ENCODE measurements around the gene PDE3A.
"Not testable (repeated sequence)": the region's sequence is repeated elsewhere in the genome, so short reads cannot be mapped to it uniquely, and the experiment has no call there.

The PDE3A gene

DNA sequence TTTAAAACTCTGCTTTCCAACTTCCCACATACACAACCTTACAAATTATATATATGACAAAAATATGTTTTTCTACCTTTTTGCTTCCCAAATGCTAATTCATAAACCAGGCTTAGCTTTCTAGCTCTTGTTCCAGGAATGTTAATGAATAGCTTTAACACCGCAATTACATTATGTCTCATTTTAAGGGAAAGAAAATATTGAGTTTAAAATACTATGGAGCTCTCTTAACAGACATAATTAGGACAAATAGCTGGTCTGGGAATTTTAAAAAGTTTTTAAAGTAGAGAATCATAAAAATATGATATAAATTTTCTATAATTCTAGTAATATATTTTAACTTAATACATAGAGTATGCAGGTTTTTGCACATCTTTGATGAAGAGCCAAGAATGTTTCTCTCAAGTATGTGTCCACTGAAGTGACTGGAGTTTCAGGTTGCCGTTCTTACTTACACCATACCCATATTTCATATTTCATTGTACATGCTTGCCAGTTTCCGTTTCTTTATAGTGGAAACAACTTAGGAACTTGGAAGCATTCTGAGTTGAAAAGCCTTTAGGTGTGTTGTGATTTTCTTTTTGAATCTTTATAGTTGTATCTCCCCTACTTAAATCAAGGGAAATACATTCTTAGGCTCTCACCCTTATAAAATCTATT, 236.2 kb downstream of the PDE3A start:
- DNase-seq (ENCODE audit: low spot score), result no peak

DNA sequence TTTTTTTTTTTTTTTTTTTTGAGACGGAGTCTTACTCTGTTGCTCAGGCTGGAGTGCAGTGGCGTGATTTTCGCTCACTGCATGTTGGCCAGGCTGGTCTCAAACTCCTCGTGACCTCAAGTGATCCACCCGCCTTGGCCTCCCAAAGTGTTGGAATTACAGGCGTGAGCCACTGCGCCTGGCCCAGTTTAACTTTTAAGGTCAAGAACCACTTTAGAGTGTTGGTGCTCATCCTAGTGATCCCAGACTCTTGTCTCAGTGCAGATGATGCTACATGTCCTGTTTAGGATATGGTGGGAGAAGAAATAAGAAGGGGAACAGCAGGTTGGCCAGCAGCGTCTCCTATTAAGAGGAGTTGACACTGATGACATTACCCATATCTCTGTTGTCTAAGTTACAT, 246.7 kb downstream of the PDE3A start:
- not testable (repeated sequence) for DNase-seq (ENCODE audit: low spot score)

DNA sequence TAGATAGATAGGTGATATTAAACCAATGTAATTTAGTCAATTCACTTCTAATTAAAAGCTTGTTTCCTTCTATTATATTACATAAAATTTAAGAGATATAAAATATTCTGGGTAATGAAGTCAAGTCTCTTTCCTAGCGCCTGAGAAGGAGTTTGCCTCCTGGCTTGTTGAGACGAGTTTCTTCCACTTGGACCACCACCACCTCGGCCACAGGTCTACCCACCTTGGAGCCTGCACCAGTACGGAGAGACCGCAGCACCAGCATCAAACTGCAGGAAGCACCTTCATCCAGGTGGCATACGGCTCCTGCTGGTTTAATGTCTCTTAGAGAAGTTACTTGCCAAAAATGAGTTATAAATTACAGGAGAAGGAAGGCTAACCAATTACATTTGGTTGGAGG, 247.8 kb downstream of the PDE3A start:
- DNase-seq (ENCODE audit: low spot score), result no peak

DNA sequence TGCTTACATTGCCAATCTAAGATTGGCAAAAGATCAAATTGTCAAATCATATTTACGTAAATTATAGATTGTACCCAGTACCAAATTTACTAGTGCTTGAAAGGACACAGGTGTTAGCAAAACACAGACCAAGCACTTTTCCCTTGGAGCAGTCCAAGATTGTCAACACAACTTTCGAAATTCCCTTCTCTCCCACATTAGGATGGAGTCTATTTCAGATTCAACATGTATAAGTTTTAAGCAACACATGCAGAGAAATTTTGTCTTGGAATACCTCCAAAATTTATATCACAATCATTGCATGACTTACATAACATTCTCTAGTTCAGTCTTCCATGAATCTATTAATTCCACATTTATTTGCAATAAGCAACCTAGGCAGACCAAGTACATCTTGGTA, 251.9 kb downstream of the PDE3A start:
- DNase-seq (ENCODE audit: low spot score), result no peak

DNA sequence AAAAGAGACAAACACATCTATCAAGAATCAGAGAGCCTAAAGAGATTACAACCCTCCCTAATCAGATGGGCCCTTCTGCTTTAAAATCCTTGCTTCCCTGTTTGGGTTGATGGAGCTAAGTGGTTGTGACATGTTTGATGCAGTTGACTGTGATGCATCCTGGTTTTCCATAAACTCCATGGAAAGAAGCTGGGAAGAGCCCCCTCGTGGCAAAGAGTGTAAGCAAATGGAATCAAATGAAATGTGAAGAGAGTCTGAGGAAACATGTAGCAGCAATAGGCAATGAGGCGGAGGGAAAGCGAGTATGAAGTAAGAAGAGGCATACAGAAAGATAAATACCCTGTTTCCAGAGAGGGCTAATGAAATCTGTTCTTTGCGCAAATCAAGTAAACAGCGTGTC, 256.4 kb downstream of the PDE3A start:
- DNase-seq (ENCODE audit: low spot score), result no peak

DNA sequence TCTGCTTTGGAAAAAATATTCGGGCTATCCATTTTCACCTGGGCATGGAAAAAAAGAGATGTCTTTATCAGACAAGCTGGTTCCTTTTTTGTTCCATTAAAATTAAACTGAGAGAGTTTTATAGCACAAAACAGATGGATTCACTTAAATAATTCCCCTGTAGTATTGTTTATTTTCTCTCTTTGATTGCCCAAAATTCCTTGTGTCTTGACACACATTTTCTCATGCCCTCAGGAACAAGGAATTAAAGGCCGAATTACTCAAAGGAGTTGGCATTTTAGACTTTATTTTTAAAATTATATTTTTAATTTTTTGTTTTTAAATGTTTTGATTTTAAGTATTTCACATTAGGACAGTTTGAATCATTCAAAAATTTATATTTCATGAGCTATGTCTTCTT, 257.2 kb downstream of the PDE3A start:
- no peak for DNase-seq (ENCODE audit: low spot score)

DNA sequence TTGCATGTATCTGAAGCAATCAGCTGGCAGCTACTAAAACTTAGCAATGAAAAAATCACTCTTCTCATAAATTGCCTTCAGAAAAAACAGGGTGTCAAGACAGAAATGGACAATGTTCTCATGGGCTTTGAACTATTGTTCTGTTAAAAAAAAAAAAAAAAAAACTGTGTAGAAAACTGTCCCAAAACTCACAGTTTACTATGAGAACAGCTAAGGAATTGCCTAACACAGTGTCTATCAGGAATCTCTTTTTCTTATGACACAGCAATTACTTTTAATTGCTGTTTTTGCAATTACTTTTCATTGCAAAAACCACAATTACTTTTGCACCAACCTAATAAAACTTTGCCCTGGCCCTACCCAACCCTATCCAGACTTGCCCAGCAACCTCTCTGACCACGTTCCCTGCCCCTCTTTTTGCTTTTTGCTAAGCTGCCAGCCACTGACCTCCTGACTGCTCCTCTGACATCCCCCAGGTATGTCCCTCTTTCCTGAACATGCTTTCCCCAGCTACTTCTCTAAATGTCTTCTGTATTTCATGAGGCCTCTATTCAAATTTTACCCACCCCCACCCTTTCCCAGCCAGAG, 258.8 kb downstream of the PDE3A start:
- no peak for DNase-seq (ENCODE audit: low spot score)

DNA sequence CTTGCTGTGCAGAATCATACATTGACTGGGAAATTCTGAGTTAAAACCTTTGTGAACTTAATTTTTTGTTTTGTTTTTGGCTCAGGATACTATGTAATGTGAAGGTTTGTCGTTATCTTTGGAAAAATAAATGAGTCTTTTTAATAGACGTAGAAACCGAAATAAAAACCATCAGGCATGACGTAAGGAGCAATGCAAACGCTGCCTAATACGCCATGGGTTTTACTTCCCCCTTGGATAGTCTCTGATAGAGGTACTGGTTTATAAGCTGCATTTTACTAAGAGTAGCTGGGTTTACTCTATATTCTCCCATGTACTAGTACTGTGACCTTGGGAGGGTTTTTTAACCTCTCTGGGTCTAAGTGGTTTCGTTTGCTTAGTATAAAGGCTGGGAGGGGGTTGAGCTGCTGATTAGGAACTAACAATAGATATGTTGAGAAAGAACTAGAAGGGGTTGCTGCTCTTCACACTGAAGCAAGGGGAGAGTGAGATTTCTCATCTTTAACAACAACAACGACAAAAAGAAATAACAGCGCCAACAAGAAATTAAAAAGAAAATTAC, 260.0 kb downstream of the PDE3A start:
- DNase-seq (ENCODE audit: low spot score), result no peak

DNA sequence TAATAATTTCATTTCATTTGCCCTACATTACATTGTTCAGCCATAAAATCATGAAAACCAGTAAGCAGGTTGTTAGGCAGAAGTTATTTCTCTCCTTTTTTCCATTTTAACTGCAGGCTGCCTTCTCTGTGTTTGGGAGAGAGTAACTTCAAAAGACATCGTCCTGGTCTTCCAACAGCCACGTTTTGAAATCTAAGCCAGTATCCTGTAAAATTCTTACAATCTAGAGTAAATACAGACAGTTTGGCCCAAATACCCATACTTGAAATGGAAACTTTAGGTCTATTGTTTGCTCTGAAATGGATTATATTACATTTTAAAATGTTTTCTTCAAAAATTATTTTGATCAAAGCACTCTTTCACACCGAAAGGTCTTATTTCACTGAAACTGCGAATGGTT, 260.7 kb downstream of the PDE3A start:
- DNase-seq (ENCODE audit: low spot score), result no peak

DNA sequence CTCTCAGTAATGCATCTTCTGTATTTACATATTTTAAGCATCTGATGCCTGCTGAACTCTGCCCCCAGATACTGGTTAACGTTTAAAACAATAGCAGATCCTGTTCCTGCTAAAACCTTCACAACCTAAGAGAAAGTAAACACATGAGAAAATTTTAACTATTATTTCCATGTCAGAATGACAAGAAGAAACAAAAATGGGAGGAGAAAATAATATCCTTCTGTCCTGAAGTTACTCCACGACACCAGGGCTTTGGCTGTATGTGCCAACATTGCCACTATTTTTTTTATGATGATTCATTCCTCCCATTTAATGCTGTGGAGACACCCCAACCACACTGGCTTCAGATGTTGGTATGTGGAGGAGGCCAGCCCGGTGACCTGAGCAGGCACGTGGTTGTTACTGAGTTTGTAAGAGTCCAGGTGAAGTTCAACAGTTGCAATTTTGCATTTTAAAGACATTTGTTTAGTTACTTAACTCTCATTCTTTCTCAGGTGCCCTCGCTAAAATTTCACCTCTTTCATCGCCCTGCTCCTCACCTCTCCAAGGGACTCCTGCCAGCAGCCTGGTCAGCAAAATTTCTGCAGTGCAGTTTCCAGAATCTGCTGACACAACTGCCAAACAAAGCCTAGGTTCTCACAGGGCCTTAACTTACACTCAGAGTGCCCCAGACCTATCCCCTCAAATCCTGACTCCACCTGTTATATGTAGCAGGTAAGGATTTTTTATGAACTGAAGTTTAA, 261.2 kb downstream of the PDE3A start:
- no peak for DNase-seq (ENCODE audit: low spot score)

DNA sequence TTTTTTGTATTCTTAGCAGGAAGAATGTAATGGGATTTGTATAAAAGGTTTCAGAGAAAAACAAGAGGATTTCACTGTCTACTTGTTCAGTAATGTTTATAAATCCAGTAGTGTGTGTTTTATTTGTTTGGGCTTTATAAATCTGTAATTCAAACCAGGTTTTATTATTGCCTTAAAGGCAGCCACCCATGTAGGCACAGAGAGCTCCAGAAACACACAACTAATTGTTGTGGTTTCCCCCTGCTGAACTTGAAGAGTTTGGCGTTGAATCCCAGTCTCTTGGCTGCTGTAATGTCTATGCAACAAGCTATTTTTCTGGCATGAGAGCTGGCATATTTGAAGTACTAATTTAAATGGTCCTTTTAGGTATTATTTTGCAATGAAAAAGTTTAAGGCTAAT, 263.4 kb downstream of the PDE3A start:
- no peak for DNase-seq (ENCODE audit: low spot score)

DNA sequence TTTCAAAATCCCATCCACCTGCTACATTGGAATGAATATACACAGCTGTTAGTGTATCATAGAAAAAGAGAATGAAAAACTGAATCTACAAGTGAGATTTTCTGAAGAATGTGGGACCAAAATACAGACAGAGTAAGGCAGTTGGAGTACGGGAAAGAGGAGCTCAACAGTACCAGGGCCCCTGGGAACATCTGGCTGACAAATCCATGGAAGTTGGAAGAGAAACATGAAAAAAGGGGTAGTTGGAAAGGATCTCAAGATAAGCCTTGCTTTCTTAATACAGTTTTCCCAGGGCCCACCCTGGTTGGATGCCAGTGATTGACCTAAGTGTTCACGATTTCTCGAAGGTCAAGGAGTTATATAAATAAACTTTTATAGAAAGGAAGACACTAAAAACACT, 272.8 kb downstream of the PDE3A start:
- no peak for DNase-seq (ENCODE audit: low spot score)

DNA sequence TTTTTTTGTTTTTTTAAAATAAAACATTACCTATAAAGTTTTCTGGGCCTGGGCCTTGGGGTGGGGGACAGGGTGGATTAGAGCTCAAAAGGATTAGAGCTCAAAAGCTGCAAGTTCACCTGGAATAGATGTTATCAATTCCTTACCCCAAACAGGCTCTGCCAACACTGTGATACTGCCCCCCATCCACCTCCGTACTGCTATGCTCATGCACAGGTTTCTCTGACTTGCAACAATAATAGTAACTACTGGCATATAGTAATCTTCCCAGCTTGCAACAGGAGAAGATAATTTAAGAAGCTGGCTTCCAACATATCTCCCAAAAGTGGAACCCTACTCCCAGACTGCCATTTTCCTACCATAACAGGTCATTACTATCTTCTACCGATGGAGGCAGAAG, 275.5 kb downstream of the PDE3A start:
- DNase-seq (ENCODE audit: low spot score), result no peak

DNA sequence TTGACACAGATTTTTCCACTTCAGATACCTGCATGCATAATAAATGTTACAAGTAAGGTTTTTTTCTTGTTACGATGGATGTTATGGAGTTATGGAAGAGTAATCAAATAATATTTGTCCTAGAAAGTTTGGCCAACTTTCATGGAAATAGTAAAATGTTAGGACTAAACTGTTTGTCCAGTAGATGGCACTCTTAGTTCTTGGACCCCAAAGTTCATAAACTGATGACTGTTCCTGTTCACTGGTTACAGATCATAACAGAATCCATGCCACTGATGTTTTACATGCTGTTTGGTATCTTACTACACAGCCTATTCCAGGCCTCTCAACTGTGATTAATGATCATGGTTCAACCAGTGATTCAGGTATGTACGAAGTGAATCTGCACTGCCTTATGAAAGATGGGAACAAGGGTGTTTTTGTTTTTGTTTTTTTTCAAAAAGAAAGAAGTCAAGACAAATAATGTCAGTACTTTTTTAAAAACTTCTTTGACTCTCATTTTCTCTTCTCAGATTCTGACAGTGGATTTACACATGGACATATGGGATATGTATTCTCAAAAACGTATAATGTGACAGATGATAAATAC, 278.0 kb downstream of the PDE3A start:
- DNase-seq (ENCODE audit: low spot score), result no peak

DNA sequence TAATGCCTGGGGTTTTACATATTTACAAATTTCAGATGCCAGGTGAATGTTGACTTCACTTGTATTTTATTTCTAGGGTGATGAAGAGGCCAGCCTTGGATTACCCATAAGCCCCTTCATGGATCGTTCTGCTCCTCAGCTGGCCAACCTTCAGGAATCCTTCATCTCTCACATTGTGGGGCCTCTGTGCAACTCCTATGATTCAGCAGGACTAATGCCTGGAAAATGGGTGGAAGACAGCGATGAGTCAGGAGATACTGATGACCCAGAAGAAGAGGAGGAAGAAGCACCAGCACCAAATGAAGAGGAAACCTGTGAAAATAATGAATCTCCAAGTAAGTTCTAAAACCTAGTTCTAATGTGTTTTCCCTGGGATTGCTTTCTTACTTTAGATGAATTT, 285.5 kb downstream of the PDE3A start:
- DNase-seq (ENCODE audit: low spot score), result no peak

DNA sequence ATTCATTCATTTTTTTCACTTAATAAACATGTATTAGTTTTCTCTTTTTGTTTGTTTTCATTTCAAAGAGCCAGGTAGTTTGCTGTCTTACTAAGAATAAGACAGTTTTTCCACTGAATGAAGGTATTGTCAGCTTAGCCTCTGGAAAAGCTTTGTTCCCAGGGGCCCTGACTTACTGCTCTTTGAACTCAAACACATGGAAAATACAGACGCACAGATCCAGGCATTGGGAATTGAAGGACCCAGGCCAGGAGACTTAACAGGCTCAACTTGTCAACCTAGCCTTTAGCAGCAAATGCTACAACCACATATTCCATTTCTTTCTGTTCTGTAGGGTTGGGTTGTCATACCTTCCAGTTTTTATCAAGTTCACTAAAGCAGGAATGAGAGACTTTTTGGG, 288.3 kb downstream of the PDE3A start:
- no peak for DNase-seq (ENCODE audit: low spot score)

DNA sequence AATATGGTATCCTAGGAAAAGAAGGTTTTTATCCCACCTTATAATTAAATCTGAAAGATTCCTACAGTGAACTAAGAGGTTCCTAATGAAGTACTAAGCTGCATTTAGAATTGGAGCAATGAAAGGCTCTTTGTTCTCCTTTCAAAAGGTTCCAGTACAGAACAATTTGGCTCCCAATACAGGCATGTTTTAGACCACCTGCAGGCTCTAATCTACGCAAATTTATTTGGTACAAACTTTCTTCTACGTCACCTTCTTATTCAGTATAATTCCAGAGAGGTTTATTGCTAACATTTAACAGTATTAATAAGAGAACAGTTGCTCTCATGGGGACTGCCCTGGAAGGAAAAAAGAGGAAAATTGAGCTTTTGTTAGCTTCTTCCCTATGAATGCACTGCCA, 289.2 kb downstream of the PDE3A start:
- DNase-seq (ENCODE audit: low spot score), result no peak

DNA sequence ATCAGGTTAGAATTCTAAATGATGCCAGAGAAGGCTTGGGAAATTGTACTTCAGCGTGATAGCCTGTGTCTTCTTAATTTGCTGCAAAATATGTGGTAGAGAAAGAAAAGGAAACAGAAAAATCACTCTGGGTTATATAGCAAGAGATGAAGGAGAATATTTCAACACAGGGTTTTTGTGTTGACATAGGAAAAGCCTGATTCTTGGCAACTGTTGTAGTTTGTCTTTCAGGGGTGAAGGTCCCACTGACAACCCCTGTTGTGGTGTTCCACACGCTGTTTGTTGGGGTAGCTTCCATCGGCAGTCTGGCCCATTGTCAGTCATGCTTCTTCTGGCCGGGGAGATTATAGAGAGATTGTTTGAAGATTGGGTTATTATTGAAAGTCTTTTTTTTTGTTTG, 313.0 kb downstream of the PDE3A start:
- DNase-seq (ENCODE audit: low spot score), result no peak

DNA sequence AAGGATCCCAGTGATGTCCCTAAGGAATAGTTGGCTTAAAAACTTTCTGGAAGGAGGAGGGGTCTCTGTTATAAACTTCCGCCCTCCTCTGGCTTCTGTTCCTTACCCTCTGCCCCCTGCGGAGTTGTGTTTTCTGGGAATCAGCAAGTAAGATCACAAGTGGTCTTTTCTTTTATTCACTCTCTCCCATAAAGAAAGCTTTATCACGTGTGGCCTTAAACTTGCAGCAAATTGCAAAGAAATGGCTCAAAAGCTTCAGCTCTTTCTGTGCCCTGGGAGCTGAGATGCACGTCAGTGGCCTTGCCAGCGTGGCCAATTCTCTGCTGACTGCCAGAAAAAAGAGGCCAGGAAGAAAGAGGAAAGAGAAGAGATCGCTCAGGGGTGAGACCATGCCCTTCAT, 326.9 kb downstream of the PDE3A start, which contains the start of gene SLCO1C1:
SLCO1C1 (plus strand) TSS at position 101 of the 400 bp plus-strand sequence. CDS start 4,245 bp downstream, outside the sequence.
- DNase-seq (ENCODE audit: low spot score), result no peak

DNA sequence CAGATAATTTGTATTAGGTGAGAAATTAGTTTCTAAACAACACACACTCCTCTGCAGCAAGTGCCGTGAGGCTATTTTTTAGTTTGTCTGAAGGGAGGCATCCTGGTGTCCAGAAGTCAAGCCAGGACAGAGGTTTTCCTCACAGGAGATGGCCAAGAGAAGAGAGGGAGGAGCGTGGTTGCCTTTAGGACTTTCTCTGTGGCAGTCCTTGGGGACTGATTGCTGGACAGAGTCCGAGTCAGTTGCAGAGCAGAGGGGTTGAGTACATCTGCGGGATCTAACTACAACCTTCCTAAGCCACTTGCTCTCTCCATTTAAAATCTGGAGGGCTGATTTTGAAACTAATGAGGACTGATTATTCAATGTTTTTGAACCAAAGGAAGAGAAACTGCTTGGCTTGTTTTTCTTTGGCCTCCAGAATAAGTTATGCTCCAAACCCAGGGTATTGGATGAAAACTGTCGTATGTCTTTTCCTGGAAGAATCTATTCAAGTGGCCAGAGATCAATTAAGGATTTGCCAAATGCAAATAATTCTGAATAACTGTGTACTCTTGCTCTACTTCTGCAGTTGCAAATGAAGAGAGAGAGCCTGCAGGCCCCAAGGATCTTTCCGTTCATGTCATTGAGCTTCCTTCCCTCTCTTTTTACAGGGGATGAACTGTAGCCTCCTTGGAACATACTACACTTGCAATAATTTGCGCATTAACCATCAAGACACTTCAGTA, 328.0 kb downstream of the PDE3A start:
- DNase-seq (ENCODE audit: low spot score), result no peak

DNA sequence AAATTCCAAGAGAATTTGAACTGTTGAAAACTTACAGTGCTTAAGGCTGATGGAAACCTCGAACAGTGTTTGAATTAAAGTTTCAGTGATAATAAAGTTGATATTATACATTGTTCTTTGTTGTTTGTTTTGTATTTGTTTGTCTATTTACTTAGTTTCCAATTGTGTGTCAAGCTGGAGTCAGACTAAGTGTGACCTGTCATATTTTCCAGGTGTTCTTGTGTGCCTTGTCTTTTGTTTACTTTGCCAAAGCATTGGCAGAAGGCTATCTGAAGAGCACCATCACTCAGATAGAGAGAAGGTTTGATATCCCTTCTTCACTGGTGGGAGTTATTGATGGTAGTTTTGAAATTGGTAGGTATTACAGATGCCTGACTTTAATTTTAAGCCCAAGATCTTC, 332.8 kb downstream of the PDE3A start:
- no peak for DNase-seq (ENCODE audit: low spot score)

DNA sequence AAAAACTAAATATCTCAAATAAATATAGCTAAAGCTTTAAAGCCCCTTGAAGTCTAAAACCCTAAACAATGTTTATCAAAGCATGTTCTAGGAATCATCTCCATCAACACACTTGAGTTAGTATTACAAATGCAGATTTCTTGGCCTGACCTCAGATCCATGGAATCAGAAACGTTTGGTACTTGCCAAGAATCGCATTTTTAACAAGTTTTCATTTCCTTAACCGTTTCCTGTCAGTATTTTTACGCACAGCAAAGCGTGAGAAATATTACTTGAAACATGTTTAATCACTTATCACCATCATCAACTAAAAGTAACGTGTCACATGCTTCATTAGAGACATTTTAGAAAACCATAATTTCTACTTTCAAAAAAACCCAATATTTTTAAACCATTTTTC, 336.5 kb downstream of the PDE3A start:
- no peak for DNase-seq (ENCODE audit: low spot score)

Measured in ecto neural progenitor cell (in vitro differentiated cells).